Measurements from ENCODE around the gene PLA2G4F. TPM values are rescaled to one million over a fixed set of nuclear protein-coding genes. Genes with fewer than 3 reads are reported as not detected.

PLA2G4F gene
- total RNA-seq, 1 experiment from 2014 or later = not detected

GRCh38 chr15:42198516-42198915 lies 42.1 kb upstream of the PLA2G4F start:
- Histone ChIP-seq H3K4ac (ENCODE audit: low read depth, low read length) (no peak overlapping the region), H2BK120ac (ENCODE audit: low read depth, low read length, poor library complexity, severe bottlenecking) (no peak overlapping the region), H3K14ac (ENCODE audit: insufficient read depth, low read length) (no peak overlapping the region), H3K27me3 (ENCODE audit: insufficient read depth, low read length) (no peaks in the 10 kb centered on the region), H3K4me2 (ENCODE audit: insufficient read depth, insufficient read length, low read length) (no peak overlapping the region), H3K79me2 (ENCODE audit: insufficient read depth, low read length) (no peaks in the 10 kb centered on the region), H3K23me2 (ENCODE audit: insufficient read length, low read depth, low read length, poor library complexity, severe bottlenecking) (no peaks in the 10 kb centered on the region), H2AK5ac (ENCODE audit: insufficient read length, low read length) (no peak overlapping the region), H2BK12ac (ENCODE audit: insufficient read length, low read depth, low read length) (no peak overlapping the region), H4K8ac (replicated peaks; ENCODE audit: insufficient read length, low read depth, low read length) (no peak overlapping the region), H2BK15ac (ENCODE audit: low read depth, low read length) (no peak overlapping the region), H3K18ac (ENCODE audit: insufficient read length, low read depth, low read length) (no peak overlapping the region), H2AFZ (ENCODE audit: low read length) (no peak overlapping the region), H3K56ac (ENCODE audit: insufficient read length, low read depth, low read length) (no peak overlapping the region), H3K9me3 (ENCODE audit: control insufficient read depth, low read depth, low read length) (no peaks in the 10 kb centered on the region), H4K20me1 (ENCODE audit: control insufficient read depth, insufficient read depth, insufficient read length) (no peaks in the 10 kb centered on the region), H3T11ph (ENCODE audit: low read length) (no peak overlapping the region), H2BK5ac (ENCODE audit: insufficient read length, low read length) (no peak overlapping the region), H2BK20ac (ENCODE audit: low read depth, low read length, poor library complexity, severe bottlenecking) (no peak overlapping the region), H3K27ac (ENCODE audit: insufficient read length, low read depth, low read length) (no peak overlapping the region), H4K91ac (ENCODE audit: insufficient read length, low read depth, low read length) (no peak overlapping the region), H3K79me1 (ENCODE audit: insufficient read depth, low read depth, low read length, poor library complexity, severe bottlenecking) (no peaks in the 10 kb centered on the region), H3K23ac (ENCODE audit: insufficient read length, low read depth, low read length) (no peak overlapping the region), H3K4me1 (ENCODE audit: insufficient read depth, low read length) (no peaks in the 10 kb centered on the region), H4K5ac (ENCODE audit: insufficient read length, low read depth, low read length) (no peak overlapping the region), H3K9ac (ENCODE audit: extremely low read depth, insufficient read length, low read length) (no peak overlapping the region)
- H3K27me3 Mint-ChIP-seq (ENCODE audit: low read depth) = no peaks in the 10 kb centered on the region
- no peak overlapping the region for H3K27ac Mint-ChIP-seq
- H3K36me3 Mint-ChIP-seq (ENCODE audit: insufficient read depth in 1 of 3, low read depth in 3 of 3) = peaks cover 9 to 37% (median 17%) of the 10 kb centered on the region in 3 experiments
- H3K4me1 Mint-ChIP-seq = no peaks in the 10 kb centered on the region
- WGBS (ENCODE audit: extremely low coverage, insufficient read length, low lambda C conversion rate) = no CpG with 5 or more reads among the region's 1 CpG
- no peaks in the 10 kb centered on the region; a peak in 1 of 5 replicates for H3K9me3 Mint-ChIP-seq
- no peak for TF ChIP-seq CTCF (conservative IDR thresholded peaks at IDR 0.05)
- no peak overlapping the region for H3K4me3 Mint-ChIP-seq
- DNase-seq = no peak
